K562 (cell line): ENCODE results near the gene PTPN7. TPM values are rescaled to one million over a fixed set of nuclear protein-coding genes. Genes with fewer than 3 reads are reported as not detected.
A peak's percentile ranks its signal among the peaks of the same experiment; 100 is the strongest.

Experiments used
- ARHGAP35 ChIP-seq: fragments of 450-650 bp; IDR thresholded peaks from 2 replicates; pipeline ENCODE4 v1.6.1; 2018; ENCODE audit not compliant: partially characterized antibody
- BCLAF1 ChIP-seq, 2 experiments: fragments of 450-650 bp in 1 of 2; IDR thresholded peaks; 2 replicates each; pipeline ENCODE4 v1.6.1; 2011 to 2017; ENCODE audit warnings: low read depth in 2 of 2, antibody characterized with exemption in 1 of 2, borderline replicate concordance in 1 of 2, low read length in 1 of 2, mild to moderate bottlenecking in 1 of 2, mixed read lengths in 1 of 2; ENCODE audit not compliant: control insufficient read depth in 1 of 2
- CBX5 ChIP-seq: IDR thresholded peaks from 2 replicates; pipeline ENCODE4 v1.6.1; 2014; ENCODE audit warnings: low read depth, borderline replicate concordance
- EGR1 ChIP-seq: fragments of 450-650 bp; conservative IDR thresholded peaks from 2 replicates; pipeline ENCODE4 v1.6.1; 2017; ENCODE audit warnings: mild to moderate bottlenecking
- ELF1 ChIP-seq: fragments of 200-800 bp; sonication (Bioruptor generic); IDR thresholded peaks from 2 replicates; pipeline ENCODE4 v1.6.1; 2016; ENCODE audit warnings: missing genetic modification characterization, missing compliant biosample characterization
- EWSR1 ChIP-seq: fragments of 450-650 bp; IDR thresholded peaks from 2 replicates; pipeline ENCODE4 v1.6.1; 2018; ENCODE audit warnings: borderline replicate concordance, mild to moderate bottlenecking, low read depth, moderate library complexity; ENCODE audit not compliant: partially characterized antibody
- GATA2 ChIP-seq: sonication (generic); formaldehyde crosslinking; IDR thresholded peaks from 2 replicates; pipeline ENCODE4 v1.4.0; 2020; ENCODE audit warnings: mild to moderate bottlenecking, missing genetic modification reagents
- HMG20B ChIP-seq: fragments of 250-450 bp; sonication (Bioruptor Pico); IDR thresholded peaks from 2 replicates; pipeline ENCODE4 v1.5.0; 2021; ENCODE audit warnings: mild to moderate bottlenecking
- KHSRP ChIP-seq: fragments of 450-650 bp; IDR thresholded peaks from 2 replicates; pipeline ENCODE4 v1.6.1; 2017
- KLF13 ChIP-seq: fragments of 450-650 bp; IDR thresholded peaks from 2 replicates; pipeline ENCODE4 v1.6.1; 2016; ENCODE audit warnings: missing genetic modification characterization, low read depth, mild to moderate bottlenecking, missing compliant biosample characterization, moderate library complexity, borderline replicate concordance
- MTA3 ChIP-seq: fragments of 450-650 bp; formaldehyde crosslinking; IDR thresholded peaks from 2 replicates; pipeline ENCODE4 v1.6.1; 2017; ENCODE audit warnings: mild to moderate bottlenecking, borderline replicate concordance
- MYBL2 ChIP-seq, 2 experiments: fragments of 450-650 bp in 1 of 2; sonication (generic) in 1 of 2; formaldehyde crosslinking in 1 of 2; IDR thresholded peaks; 2 replicates each; pipeline versions ENCODE4 v1.6.1 to v1.8.1; 2017 to 2022; ENCODE audit warnings: borderline replicate concordance in 1 of 2, inconsistent platforms in 1 of 2, low read depth in 1 of 2, mild to moderate bottlenecking in 1 of 2, missing genetic modification reagents in 1 of 2, moderate library complexity in 1 of 2
- NBN ChIP-seq: fragments of 450-650 bp; IDR thresholded peaks from 2 replicates; pipeline ENCODE4 v1.6.1; 2016; ENCODE audit warnings: low read depth, mild to moderate bottlenecking
- NR2C1 ChIP-seq, 2 experiments: fragments of 450-650 bp; IDR thresholded peaks; 2 replicates each; pipeline ENCODE4 v1.6.1; 2017; ENCODE audit warnings: mild to moderate bottlenecking in 2 of 2, antibody characterized with exemption in 1 of 2, inconsistent platforms in 1 of 2, missing compliant biosample characterization in 1 of 2, missing genetic modification characterization in 1 of 2
- SMAD4 ChIP-seq: fragments of 250-450 bp; sonication (Bioruptor Pico); conservative IDR thresholded peaks from 2 replicates; pipeline ENCODE4 v1.8.0; 2021; ENCODE audit warnings: inconsistent platforms, mild to moderate bottlenecking, moderate library complexity
- SNAPC5 ChIP-seq: fragments of 250-450 bp; sonication (Bioruptor Pico); IDR thresholded peaks from 2 replicates; pipeline ENCODE4 v1.8.0; 2021; ENCODE audit warnings: moderate library complexity, mild to moderate bottlenecking, inconsistent platforms
- TCF15 ChIP-seq: fragments of 250-450 bp; sonication (Bioruptor Pico); IDR thresholded peaks from 2 replicates; pipeline ENCODE4 v1.8.0; 2022; ENCODE audit warnings: moderate library complexity, mild to moderate bottlenecking, inconsistent platforms
- TCF7 ChIP-seq: sonication (generic); IDR thresholded peaks from 2 replicates; pipeline ENCODE4 v1.6.1; 2016; ENCODE audit warnings: antibody characterized with exemption, borderline replicate concordance
- THAP12 ChIP-seq: fragments of 250-450 bp; sonication (Bioruptor Pico); IDR thresholded peaks from 2 replicates; pipeline ENCODE4 v1.9.0; 2021; ENCODE audit warnings: mild to moderate bottlenecking, inconsistent platforms
- ZFP30 ChIP-seq: fragments of 250-450 bp; sonication (Bioruptor Pico); IDR thresholded peaks from 2 replicates; pipeline ENCODE4 v1.8.0; 2022; ENCODE audit warnings: moderate library complexity, mild to moderate bottlenecking, inconsistent platforms, borderline replicate concordance
- ZNF23 ChIP-seq: fragments of 250-450 bp; sonication (Bioruptor Pico); IDR thresholded peaks from 2 replicates; pipeline ENCODE4 v1.4.0; 2020; ENCODE audit warnings: mild to moderate bottlenecking
- ZNF583 ChIP-seq: fragments of 250-450 bp; sonication (Bioruptor Pico); IDR thresholded peaks from 2 replicates; pipeline ENCODE4 v1.4.0; 2020
- ZNF707 ChIP-seq: fragments of 250-450 bp; sonication (Bioruptor Pico); conservative IDR thresholded peaks from 2 replicates; pipeline ENCODE4 v1.8.0; 2022; ENCODE audit warnings: inconsistent platforms, mild to moderate bottlenecking, moderate library complexity
- polyA plus RNA-seq, 8 experiments: library from polyadenylated mRNA; depleted of rRNA in 4 of 8; stranded (reverse) in 5 of 8; unstranded in 3 of 8; fragments of >200 nt; fragmentation: Nextera tagmentation in 2 of 8; fragmentation: Illumina TruSeq in 1 of 8; extraction: Ambion mirVana in 2 of 8; extraction: Trizol in 1 of 8; gene quantifications; 2 replicates each; pipeline versions ENCODE4 v1.2.1 to v1.2.3, GENCODE V29; 2011 to 2014; ENCODE audit warnings: inconsistent platforms in 1 of 8, missing spikeins in 1 of 8
- total RNA-seq, 7 experiments: library from RNA; depleted of rRNA in 6 of 7; stranded (reverse); fragments of >200 nt in 6 of 7; fragmentation: Illumina TruSeq in 2 of 7; extraction: Trizol in 2 of 7; gene quantifications; 2 replicates each; pipeline versions ENCODE4 v1.2.1 to v1.2.3, GENCODE V29; 2011 to 2021; ENCODE audit warnings: low replicate concordance in 1 of 7

The PTPN7 gene
- total and polyA plus RNA-seq, 9 of the 15 experiments (the other 6 are each of a cell fraction or from before 2014, with no cell fraction given) = 18.7 to 144 (median 120) TPM

- TF ChIP-seq THAP12 = peak; percentile 48; the same call in 1 of the 2 replicates
- TF ChIP-seq MTA3 = no peak; the same call in none of the 2 replicates
- 0 out of 2 replicates have a peak, but pooled peaks have one; percentile 42 for TF ChIP-seq CBX5
- TF ChIP-seq EWSR1 = no peak
- no peak for TF ChIP-seq ZNF707 (CRISPR knock-in tag)
- no peak for TF ChIP-seq NR2C1 (IDR thresholded peaks at IDR 0.05)
- TF ChIP-seq NR2C1 (tag; IDR thresholded peaks at IDR 0.05) = peak; percentile 7
- no peak for TF ChIP-seq ELF1 (tag)
- TF ChIP-seq ZNF583 (CRISPR knock-in tag) = no peak
- TF ChIP-seq SNAPC5 (CRISPR knock-in tag) = no peak
- TF ChIP-seq GATA2 (CRISPR knock-in tag) = no peak
- no peak for TF ChIP-seq ZNF23
- no peak for TF ChIP-seq NBN
- TF ChIP-seq SMAD4 = no peak; the same call in 1 of the 2 replicates
- no peak for TF ChIP-seq ZFP30 (CRISPR knock-in tag)
- TF ChIP-seq KHSRP = no peak
- TF ChIP-seq EGR1 = peak; percentile 99
- peak; percentile 72; the same call in 1 of the 2 replicates for TF ChIP-seq TCF15 (CRISPR knock-in tag)
- peak; percentile 42; the same call in 1 of the 2 replicates for TF ChIP-seq TCF7
- no peak for TF ChIP-seq ARHGAP35
- no peak for TF ChIP-seq BCLAF1 (IDR thresholded peaks at IDR 0.05; ENCODE audit: borderline replicate concordance in 1 of 2, control insufficient read depth in 1 of 2, low read depth in 2 of 2, low read length in 1 of 2)
- TF ChIP-seq HMG20B (CRISPR knock-in tag) = peak; percentile 59; the same call in 1 of the 2 replicates
- no peak for TF ChIP-seq MYBL2 (IDR thresholded peaks at IDR 0.05; ENCODE audit: low read depth)
- TF ChIP-seq MYBL2 (CRISPR knock-in tag; IDR thresholded peaks at IDR 0.05; ENCODE audit: borderline replicate concordance) = no peak
- peak; percentile 31; the same call in 1 of the 2 replicates for TF ChIP-seq KLF13 (tag)
Measured at GRCh38 chr1:202160377-202160940, at the start of gene PTPN7 (continued).
